ENCODE results near the gene MRPL37.

The MRPL37 gene

GRCh38 chr1:54241364-54241763 is 41.4 kb downstream of the MRPL37 start:
- DNase-seq = no peak

GRCh38 chr1:54243022-54243421 is 43.1 kb downstream of the MRPL37 start:
- no peak for DNase-seq

- no peak for DNase-seq
Measured at GRCh38 chr1:54244655-54245054, 44.7 kb downstream of the MRPL37 start.

GRCh38 chr1:54245501-54245900 is 45.5 kb downstream of the MRPL37 start:
- DNase-seq = no peak

GRCh38 chr1:54246116-54246721 is 46.3 kb downstream of the MRPL37 start:
- DNase-seq = no peak

GRCh38 chr1:54247863-54248515 is 48.0 kb downstream of the MRPL37 start:
- DNase-seq = no peak

- no peak for DNase-seq
Measured at GRCh38 chr1:54248966-54249365, 49.0 kb downstream of the MRPL37 start.

- no peak for DNase-seq
Measured at GRCh38 chr1:54249819-54250435, 50.0 kb downstream of the MRPL37 start.

GRCh38 chr1:54250670-54251069 is 50.7 kb downstream of the MRPL37 start:
- no peak for DNase-seq

GRCh38 chr1:54252371-54252936 is 52.5 kb downstream of the MRPL37 start:
- no peak for DNase-seq

- no peak for DNase-seq
Measured at GRCh38 chr1:54253480-54253879, 53.5 kb downstream of the MRPL37 start.

- DNase-seq = no peak
Measured at GRCh38 chr1:54254055-54254454, 54.1 kb downstream of the MRPL37 start.

- no peak for DNase-seq
Measured at GRCh38 chr1:54255026-54255702, 55.2 kb downstream of the MRPL37 start.

- DNase-seq = no peak
Measured at GRCh38 chr1:54256522-54257345, 56.8 kb downstream of the MRPL37 start.

- DNase-seq = no peak
Measured at GRCh38 chr1:54257346-54257620, 57.3 kb downstream of the MRPL37 start.

GRCh38 chr1:54257876-54258275 is 57.9 kb downstream of the MRPL37 start:
- DNase-seq = no peak

GRCh38 chr1:54259546-54260140 is 59.7 kb downstream of the MRPL37 start:
- DNase-seq = no peak

GRCh38 chr1:54260810-54261209 is 60.8 kb downstream of the MRPL37 start:
- no peak for DNase-seq

GRCh38 chr1:54262244-54262643 is 62.3 kb downstream of the MRPL37 start:
- DNase-seq = no peak

GRCh38 chr1:54263601-54264226 is 63.7 kb downstream of the MRPL37 start:
- DNase-seq = no peak

- no peak for DNase-seq
Measured at GRCh38 chr1:54265126-54265525, 65.2 kb downstream of the MRPL37 start.

GRCh38 chr1:54265659-54266058 is 65.7 kb downstream of the MRPL37 start:
- no peak for DNase-seq

All from central memory CD4-positive, alpha-beta T cell (primary cell).